AG08395 (cell line): ENCODE results near the gene BRPF3.

Experiments
- DNase-seq: peaks from one replicate; pipeline ENCODE4 v3.0.0; 2012; ENCODE audit warnings: mixed read lengths, low spot score

Gene BRPF3

DNA sequence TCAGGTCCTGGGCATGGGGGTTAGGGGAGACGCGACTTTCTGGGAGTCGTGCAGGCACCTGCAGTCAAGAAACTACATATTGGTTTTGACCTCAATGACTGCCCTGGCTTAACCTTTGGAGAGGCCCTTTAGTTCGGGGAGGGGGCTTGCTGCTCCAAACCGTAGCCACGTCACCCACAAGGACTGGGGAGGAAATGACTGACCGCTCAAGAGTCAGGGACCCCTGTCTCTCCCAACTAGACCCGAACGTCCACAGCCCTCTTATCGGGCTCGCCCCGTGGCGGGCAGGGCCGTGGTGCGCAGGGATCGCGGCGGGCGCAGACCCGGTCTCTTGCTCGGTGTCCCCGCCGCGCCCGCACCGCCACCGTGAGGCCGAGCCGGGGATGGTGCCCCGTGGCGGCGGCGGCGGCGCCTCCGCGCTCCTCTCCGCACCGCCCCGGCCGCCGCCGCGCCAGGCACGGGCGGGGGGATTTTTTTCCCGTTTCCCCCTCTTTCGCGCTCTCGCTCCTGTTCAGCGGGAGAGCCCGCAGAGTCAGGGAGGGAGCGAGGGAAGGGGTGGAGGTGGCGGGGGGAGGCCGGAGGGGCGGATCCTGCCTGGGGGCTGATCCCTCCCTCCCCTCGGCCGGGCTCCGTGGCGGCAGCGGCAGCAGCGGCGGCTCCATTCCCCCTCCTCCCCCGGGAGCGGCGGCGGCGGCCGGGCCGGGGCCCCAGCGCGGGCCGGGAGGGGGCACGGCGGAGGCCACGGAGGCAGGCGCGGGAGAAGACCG, at the start of gene BRPF3:
Gene BRPF3 (plus strand): TSS at position 632 of the 767 bp plus-strand sequence. CDS start 3,579 bp downstream, outside the sequence.
- peak; percentile 82 for DNase-seq

DNA sequence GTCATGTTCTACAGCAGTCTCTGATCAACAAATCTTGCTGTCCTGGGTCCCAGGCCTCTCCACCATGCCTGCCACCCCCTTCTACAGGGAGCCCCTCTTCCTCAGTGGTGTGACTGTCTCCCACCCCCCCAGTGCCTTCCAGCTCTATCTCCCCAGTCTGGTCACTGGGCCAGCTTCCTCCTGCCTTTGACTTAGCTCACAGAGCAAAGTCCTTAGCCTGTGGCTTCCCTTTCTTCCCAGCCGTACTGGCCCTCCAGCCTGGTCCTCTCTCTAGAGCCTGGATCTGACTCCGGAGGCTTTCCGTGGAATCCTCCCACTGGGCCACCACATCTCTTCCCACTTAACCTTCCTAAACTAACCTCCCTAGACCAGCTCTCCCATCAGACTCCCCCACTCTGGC, 49.2 kb upstream of the BRPF3 start:
- no peak for DNase-seq

GRCh38 chr6:36149476-36149875, 47.1 kb upstream of the BRPF3 start:
- DNase-seq = no peak

- no peak for DNase-seq
Observed at GRCh38 chr6:36150283-36150682, 46.3 kb upstream of the BRPF3 start.

DNA sequence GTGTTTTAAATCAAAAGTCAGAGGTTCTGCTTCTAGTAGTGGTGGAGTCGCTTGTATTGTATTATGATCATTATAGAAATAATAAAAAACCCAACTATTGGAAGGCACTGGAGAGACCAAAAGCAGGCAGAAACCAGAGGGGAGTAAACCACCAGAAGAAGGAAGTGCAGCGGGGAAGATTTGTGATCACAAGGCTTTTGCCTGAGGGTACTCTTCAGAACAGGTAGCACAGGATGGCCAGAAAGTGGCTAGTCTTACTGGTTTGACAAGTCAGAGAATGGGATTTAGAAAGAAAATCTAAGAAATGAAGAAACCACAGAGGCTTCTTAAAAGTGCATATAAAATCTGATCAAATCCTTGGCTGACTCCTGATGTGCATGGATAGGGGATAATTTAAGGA, 42.3 kb upstream of the BRPF3 start:
- DNase-seq = no peak

GRCh38 chr6:36155662-36156061, 40.9 kb upstream of the BRPF3 start:
- DNase-seq = no peak

DNA sequence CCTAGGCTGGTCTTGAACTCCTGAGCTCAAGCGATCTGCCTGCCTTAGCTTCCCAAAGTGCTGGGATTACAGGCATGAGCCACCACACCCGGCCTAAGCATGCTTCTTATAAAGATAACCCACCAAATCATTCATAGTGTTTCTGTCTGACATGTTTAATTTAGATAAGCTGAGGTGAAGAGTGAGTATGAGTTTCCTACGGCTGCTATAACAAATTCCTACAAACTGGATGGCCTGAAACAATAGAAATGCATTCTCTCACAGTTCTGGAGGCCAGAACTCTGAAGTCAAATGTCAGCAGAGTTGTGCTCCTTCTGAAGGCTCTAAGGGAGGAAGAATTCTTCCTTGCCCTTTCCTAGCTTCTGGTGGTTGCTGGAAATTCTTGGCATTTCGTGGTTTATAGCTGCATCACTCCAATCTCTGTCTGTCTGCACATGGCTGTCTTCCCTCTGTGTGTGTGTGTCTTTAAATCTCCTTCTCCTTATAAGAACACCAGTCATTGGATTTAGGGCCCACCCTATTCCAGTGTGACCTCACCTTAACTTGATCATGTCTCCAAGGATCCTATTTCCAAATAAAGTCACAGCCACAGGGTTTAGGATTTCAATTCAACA, 36.3 kb upstream of the BRPF3 start:
- no peak for DNase-seq

GRCh38 chr6:36169023-36170007, 27.2 kb upstream of the BRPF3 start:
- DNase-seq = no peak

DNA sequence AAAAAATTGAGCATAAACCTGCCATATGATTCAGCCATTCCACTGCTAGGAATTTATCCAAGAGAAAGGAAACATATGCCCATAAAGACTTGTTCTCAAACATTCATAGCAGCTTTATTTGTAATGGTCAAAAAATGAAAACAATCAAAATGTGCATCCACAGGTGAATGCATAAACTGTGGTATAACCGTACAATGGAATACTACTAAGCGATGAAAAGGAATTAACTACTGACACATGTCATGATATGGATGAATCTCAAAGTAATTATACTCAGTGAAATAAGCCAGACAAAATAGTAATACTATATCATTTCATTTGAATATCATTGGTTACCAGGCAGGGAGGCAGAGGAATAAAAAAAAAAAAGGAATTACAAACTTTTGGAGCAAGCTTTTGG, 25.8 kb upstream of the BRPF3 start:
- no peak for DNase-seq

GRCh38 chr6:36171573-36171972, 25.0 kb upstream of the BRPF3 start:
- DNase-seq = no peak

- no peak for DNase-seq
Observed at GRCh38 chr6:36177166-36177565, 19.4 kb upstream of the BRPF3 start.

DNA sequence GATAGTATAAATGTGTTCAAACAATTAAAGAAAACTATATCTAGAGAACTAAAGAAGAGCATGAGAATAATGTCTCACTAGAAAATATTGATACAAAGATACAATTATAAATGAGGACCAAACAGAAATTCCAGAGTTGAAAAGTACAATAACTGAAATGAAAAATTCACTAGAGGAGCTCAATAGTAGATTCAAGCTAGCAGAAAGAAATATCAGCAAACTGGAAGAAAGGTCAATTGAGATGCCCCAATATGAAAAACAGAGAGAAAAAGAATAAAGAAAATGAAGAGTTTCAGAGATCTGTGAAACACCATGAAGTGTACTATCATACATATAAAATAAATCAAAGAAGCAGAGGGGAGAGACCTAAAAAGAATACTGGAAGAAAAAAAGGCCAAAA, 18.0 kb upstream of the BRPF3 start:
- DNase-seq = no peak

DNA sequence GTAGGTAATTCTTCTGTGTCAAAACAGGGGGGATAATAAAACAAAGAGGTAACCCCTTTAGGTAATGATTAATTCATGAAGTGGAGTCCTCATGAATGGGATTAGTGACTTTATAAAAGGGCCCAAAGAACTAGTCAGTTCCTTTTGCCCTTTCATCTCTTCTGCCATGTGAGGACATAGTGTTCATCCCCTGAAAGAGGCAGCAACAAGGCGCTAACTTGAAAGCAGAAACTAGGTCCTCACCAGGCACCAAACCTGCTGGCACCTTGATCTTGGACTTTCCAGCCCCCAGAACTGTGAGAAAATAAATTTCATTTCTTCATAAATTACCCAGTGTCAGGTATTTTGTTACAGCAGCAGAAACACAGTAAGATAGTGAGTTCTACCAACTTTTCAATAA, 16.4 kb upstream of the BRPF3 start:
- no peak for DNase-seq

DNA sequence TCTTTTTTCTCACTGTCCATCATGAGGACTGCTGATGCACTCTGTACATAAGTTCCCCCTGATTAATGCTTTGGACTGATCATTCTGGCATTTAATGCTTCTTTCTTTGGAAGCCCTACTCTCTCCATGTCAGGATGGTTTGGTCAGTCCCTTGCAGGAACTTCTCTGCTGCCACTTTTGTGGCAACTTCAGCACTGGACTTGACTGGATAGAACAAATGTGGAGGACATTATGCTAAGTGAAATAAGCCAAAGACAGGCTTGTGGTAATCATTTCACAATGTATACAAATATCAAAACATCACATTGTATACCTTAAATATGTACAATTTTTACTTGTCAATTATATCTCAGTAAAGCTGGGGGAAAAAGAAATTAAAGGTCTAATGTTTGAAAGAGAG, 12.2 kb upstream of the BRPF3 start:
- DNase-seq = no peak

- no peak for DNase-seq
Observed at GRCh38 chr6:36186199-36186598, 10.3 kb upstream of the BRPF3 start.

DNA sequence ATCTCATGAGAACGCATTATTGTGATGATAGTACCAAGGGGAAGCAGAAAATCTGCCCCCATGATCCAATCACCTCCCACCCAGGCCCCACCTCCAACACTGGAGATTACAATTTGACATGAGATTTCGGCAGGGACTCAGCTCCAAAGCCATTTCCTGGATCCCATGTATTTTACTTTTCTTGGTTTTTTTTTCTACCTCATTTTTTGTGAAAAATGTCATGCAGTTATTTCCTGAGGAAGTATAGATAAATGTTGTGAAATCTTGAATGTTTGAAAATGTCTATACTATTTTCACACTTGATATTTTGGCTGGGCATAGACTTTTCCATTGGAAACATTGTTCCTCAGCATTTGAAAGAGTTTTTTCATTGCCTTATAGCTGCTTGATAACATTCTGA, 9.1 kb upstream of the BRPF3 start:
- no peak for DNase-seq

DNA sequence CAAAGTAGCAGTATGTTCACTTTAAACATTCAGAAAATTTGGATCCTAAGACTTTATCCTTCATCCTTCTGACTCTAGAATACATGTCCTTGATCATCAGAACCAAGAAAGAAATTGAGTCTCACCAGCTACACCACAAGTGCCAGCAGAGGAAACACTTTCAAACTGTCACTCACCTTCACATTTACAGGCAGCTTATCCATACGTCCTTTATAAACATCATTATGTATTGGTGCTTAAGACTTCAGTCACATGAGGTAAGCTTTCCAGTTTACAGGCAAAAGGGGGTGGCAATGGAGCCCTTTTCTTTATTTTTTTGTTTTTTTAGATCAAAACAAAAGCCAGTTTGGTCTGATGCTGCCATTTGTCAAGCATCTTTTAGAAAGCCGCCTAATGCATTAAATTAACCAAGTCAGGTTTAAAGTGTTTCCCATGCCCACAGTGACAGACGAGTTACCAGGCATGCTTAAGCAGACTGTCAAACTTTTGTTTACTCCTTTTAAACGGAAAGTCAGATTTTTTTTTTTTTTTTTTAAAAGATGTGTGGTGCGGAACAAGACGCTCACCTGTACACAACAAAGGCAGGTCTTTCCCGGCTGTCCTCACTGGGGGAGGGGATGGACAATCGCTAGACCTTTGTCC, 952 bp upstream of the BRPF3 start:
- DNase-seq = no peak

DNA sequence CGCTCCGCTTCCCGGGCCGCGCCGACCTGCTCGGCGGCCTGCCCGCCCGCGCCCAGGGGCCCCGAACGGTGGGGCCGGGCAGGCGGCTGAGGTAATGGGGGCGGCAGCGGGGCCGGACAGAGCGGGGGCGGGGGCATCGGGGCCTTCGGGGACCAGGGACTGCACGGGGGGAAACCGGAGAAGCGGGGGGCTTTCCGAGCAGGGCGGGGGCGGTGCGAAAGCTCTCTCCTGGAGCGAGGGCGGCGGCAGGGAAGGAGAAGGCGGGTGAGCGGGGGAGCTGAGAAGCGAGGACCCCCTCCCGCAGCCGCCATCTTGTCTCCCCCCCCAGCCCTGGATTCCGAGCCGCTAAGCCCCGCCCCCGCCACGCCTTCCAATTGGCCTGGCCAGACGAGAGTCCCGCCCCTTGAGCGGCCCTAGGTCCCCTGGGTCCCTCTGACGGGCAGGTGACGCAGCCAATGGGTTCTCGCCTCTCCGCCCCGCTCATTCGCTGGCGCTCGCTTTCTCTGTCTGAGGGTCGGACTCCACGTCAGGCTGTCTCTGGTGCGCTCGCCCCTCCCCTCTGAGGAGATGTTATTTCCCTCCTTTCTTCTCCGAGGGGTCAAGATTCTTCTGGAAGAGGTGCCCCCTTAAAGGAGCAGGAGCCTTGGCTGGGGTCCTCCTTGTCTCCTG, 470 bp downstream of the BRPF3 start:
- peak; percentile 100 for DNase-seq

GRCh38 chr6:36197739-36198221, 1.2 kb downstream of the BRPF3 start:
- DNase-seq = no peak

- no peak for DNase-seq
Observed at GRCh38 chr6:36198986-36199385, 2.4 kb downstream of the BRPF3 start.

DNA sequence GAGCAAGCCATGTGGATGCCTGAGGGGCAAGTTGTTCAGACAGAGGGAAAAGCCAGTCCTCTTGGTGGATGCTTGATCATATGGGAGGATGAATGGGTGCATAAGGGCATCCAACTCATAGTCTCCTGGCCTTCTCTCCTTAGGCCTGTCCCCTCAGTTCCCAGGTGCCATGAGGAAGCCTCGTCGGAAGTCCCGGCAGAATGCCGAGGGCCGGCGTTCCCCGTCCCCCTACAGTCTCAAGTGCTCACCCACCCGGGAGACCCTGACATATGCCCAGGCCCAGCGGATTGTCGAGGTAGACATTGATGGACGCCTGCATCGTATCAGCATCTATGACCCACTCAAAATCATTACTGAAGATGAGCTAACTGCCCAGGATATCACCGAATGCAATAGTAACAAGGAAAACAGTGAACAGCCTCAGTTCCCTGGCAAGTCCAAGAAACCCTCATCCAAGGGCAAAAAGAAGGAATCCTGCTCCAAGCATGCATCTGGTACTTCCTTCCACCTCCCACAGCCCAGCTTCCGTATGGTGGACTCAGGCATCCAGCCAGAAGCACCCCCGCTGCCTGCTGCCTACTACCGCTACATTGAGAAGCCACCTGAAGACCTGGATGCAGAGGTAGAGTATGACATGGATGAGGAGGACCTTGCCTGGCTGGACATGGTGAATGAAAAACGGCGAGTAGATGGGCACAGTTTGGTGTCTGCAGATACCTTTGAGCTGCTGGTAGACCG, 3.8 kb downstream of the BRPF3 start:
- DNase-seq = no peak
